Common myeloid progenitor, CD34-positive (primary cell): ENCODE data around the gene HCCS.
"Not testable (repeated sequence)": the region's sequence is repeated elsewhere in the genome, so short reads cannot be mapped to it uniquely, and the experiment has no call there.

ENCODE experiments used
- CTCF ChIA-PET: fragments of 350-600 bp; sonication (Branson Sonifier 250); formaldehyde crosslinking; loops from one replicate; lab custom pipeline; 2021; ENCODE audit warnings: antibody characterized with exemption; lab: Charles Lee
- POLR2A ChIA-PET: fragments of 350-600 bp; sonication (Branson Sonifier 250); formaldehyde crosslinking; loops from one replicate; lab custom pipeline; 2021; ENCODE audit warnings: antibody characterized with exemption; lab: Charles Lee
- DNase-seq, 3 donors: peaks; one replicate each; pipeline versions ENCODE4 v3.0.0 to v3.0.0-alpha.2; 2013
- H3K27ac ChIP-seq, 2 experiments: 1 replicate in 1 of 2; 2 replicates in 1 of 2; pipeline ENCODE4 v1.7.0; 2013; ENCODE audit warnings: inconsistent platforms in 2 of 2, low read length in 2 of 2, mild to moderate bottlenecking in 2 of 2, low read depth in 1 of 2, moderate library complexity in 1 of 2; ENCODE audit not compliant: severe bottlenecking in 2 of 2, insufficient read depth in 1 of 2, poor library complexity in 1 of 2
- H3K27me3 ChIP-seq, 5 experiments: replicated peaks in 2 of 5; 1 replicate in 3 of 5; 2 replicates in 2 of 5; pipeline versions ENCODE4 v1.6.1 to v1.7.0; 2013; ENCODE audit warnings: low read length in 4 of 5, mild to moderate bottlenecking in 2 of 5, moderate library complexity in 2 of 5, inconsistent platforms in 1 of 5; ENCODE audit not compliant: insufficient read depth in 5 of 5, control insufficient read depth in 4 of 5
- H3K36me3 ChIP-seq, 4 experiments: 1 replicate in 2 of 4; 2 replicates in 2 of 4; pipeline versions ENCODE4 v1.6.1 to v1.7.0; 2013; ENCODE audit warnings: low read length in 3 of 4, control low read depth in 1 of 4, mild to moderate bottlenecking in 1 of 4; ENCODE audit not compliant: control insufficient read depth in 4 of 4, insufficient read depth in 4 of 4
- H3K4me1 ChIP-seq, 4 experiments: 1 replicate in 3 of 4; 2 replicates in 1 of 4; pipeline versions ENCODE4 v1.6.1 to v1.7.1; 2013; ENCODE audit warnings: low read length in 3 of 4, mild to moderate bottlenecking in 3 of 4, control low read depth in 1 of 4, inconsistent platforms in 1 of 4, moderate library complexity in 1 of 4; ENCODE audit not compliant: control insufficient read depth in 4 of 4, insufficient read depth in 4 of 4; ENCODE audit errors: control extremely low read depth in 1 of 4
- H3K4me3 ChIP-seq, 7 experiments: 1 replicate in 4 of 7; 2 replicates in 3 of 7; pipeline versions ENCODE4 v1.5.1 to v1.7.0; 2013; ENCODE audit warnings: mild to moderate bottlenecking in 7 of 7, low read length in 6 of 7, moderate library complexity in 6 of 7, inconsistent platforms in 2 of 7, low read depth in 2 of 7, control low read depth in 1 of 7; ENCODE audit not compliant: insufficient read depth in 4 of 7, control insufficient read depth in 1 of 7; ENCODE audit errors: extremely low read depth in 1 of 7
- H3K9me3 ChIP-seq, 5 experiments: 1 replicate in 4 of 5; 2 replicates in 1 of 5; pipeline versions ENCODE4 v1.6.1 to v1.7.1; 2013; ENCODE audit warnings: low read length in 4 of 5, mild to moderate bottlenecking in 2 of 5, inconsistent platforms in 1 of 5, low read depth in 1 of 5, moderate library complexity in 1 of 5; ENCODE audit not compliant: control insufficient read depth in 4 of 5, insufficient read depth in 2 of 5; ENCODE audit errors: control extremely low read depth in 1 of 5
- WGBS: methylation state at CpG from one replicate; pipeline ENCODE4 v1.1.5; 2013; ENCODE audit not compliant: insufficient coverage; 5-methylcytosine and 5-hydroxymethylcytosine counted together

HCCS gene

DNA sequence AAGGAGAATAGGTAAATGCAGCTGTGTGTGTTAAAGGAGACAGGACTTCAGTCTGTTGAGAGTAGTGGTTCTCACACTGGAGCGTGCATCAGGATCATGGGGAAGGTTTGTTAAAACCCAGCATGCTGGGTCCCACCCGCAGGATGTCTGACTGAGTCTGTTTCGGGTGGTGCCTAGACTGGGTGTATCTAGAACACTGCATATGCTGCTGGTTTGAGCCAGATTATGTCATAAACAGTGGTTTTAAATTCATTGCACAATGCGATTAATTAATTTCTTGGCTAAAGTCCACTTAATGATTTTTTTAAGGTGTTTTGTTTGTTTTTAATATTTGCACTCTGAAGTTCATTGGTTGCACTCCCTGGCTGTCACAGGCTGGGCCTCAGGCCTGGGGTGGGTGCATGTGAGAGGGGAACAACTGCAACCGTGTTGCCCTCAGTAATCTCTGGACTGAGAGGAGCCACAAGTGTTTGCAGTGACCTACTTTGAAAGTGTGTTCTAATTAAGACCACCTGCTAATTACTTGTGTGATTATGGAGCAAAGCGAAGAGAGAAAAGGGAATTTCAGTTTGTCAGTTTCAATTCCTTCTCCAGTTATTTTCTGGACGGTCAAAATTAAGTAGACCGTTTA is 8.3 kb downstream of the HCCS start:
- CTCF ChIA-PET: interaction anchor here (0.7 to 1.0 kb wide), 2 partner anchors 355 to 926 kb away, joined by 3 read pairs; no protein-coding TSS in a partner anchor
- H3K27ac ChIP-seq: no peak overlapping the region

DNA sequence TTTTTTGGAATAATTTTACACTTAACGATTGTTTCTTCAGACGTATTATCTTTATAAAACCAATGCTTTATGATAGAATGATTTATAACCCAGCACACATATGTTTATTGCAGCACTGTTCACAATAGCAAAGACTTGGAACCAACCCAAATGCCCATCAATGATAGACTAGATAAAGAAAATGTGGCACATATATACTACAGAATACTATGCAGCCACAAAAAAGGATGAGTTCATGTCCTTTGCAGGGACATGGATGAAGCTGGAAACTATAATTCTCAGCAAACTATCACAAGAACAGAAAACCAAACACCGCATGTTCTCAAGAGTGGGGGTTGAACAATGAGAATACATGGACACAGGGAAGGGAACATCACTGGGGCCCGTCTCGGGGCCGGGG is 12.0 kb downstream of the HCCS start:
- CTCF ChIA-PET, H3K4me3 ChIP-seq, H3K27ac ChIP-seq, H3K4me1 ChIP-seq, DNase-seq, H3K27me3 ChIP-seq, POLR2A ChIA-PET, H3K9me3 ChIP-seq: not testable (repeated sequence)
- no CpG with 5 or more reads among the region's 6 CpGs for WGBS
- peaks cover 5 to 37% (median 18%) of the 10 kb centered on the region in 4 experiments for H3K36me3 ChIP-seq

More for the DNA sequence above, 8.3 kb downstream of the HCCS start:
- no peak for DNase-seq
- Histone ChIP-seq H3K27me3 (no peaks in the 10 kb centered on the region), H3K36me3 (peaks cover 8 to 68% (median 28%) of the 10 kb centered on the region in 4 experiments), H3K4me1 (no peaks in the 10 kb centered on the region), H3K9me3 (no peaks in the 10 kb centered on the region), H3K4me3 (no peak overlapping the region)
- 78% methylated on average over 8 of the region's 8 CpGs for WGBS
- POLR2A ChIA-PET: no interaction called here

DNA sequence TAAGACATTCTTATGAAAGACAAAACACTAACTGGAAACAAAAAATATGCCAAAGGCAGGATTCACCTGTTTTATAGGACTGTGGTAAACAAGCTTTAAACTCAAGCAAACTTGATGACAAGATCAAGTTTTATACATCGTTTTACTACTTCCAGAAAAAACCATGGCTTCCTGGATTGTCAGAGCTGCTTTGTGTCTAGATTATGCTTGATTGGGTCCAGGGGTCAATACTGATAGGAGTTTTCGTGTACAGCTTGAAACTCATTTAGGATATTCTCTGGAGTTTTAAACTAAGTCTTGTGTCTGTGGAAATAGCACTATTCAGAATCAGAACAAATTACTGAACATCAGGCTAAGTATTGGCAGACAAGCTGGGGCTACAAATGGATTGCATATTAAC is 13.0 kb downstream of the HCCS start:
- no peaks in the 10 kb centered on the region for H3K4me1 ChIP-seq
- POLR2A ChIA-PET: no interaction called here
- H3K36me3 ChIP-seq: peaks cover 5 to 27% (median 14%) of the 10 kb centered on the region in 4 experiments
- H3K27me3 ChIP-seq: no peaks in the 10 kb centered on the region
- no peak for DNase-seq
- WGBS: no CpG with 5 or more reads among the region's 2 CpGs
- no peaks in the 10 kb centered on the region for H3K9me3 ChIP-seq
- CTCF ChIA-PET: no interaction called here
- H3K4me3 ChIP-seq: no peak overlapping the region
- H3K27ac ChIP-seq: no peak overlapping the region

DNA sequence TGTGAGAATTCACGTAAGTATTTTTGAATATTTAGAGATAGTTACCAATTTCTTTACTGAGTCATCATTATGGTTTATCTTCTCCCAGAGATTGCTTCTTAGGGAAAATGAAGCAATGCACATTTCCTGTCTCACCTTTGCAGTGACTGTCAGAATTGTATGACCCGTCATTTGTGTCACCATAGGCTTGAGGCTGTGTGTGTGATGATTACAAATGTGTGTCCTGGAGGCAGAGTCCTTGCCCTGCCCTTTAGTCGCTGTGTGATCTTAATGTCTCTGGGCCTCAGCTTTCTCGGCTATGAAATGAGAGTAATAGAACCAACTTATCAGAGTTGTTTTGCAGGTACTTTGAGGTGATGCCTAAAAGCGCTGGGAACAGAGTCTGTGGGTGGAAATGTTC is 13.9 kb downstream of the HCCS start:
- 78% methylated on average over 2 of the region's 5 CpGs for WGBS
- no peak overlapping the region for H3K4me3 ChIP-seq
- H3K36me3 ChIP-seq: peaks cover 3 to 18% (median 8%) of the 10 kb centered on the region in 4 experiments
- H3K4me1 ChIP-seq: no peaks in the 10 kb centered on the region
- H3K27me3 ChIP-seq: no peaks in the 10 kb centered on the region
- no peak for DNase-seq
- no peak overlapping the region for H3K27ac ChIP-seq
- no peaks in the 10 kb centered on the region for H3K9me3 ChIP-seq
- POLR2A ChIA-PET: no interaction called here
- CTCF ChIA-PET: no interaction called here

DNA sequence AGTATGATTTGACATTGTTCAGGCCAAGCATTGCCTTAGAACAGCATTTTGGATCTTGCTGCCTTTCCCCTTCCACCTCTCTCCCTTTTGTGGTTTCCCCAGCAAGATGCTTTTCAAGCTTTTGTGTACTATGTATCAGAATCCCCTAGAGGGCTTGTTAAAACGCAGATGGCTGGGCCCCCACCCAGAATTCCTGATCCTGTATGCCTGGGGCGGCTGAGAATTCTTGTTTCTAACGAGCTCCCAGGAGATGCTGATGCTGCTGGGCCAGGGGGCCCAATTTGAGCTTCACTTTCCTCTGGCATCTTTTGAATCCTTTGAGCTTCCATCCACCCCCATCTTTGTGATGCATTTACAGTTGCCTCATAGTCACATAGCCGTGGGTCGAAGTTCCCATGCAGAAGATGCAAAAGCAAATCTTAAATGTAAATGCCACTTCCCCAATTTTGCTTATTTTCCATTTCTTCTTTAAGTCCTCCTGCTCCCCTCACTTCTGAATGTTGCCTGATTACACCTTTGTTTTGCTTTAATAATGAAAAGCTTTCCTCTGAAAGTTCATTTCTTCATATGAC is 18.5 kb downstream of the HCCS start:
- Histone ChIP-seq H3K4me3 (no peak overlapping the region), H3K27me3 (peaks cover 0 to 4% (median 0%) of the 10 kb centered on the region in 5 experiments), H3K27ac (no peak overlapping the region), H3K36me3 (no peaks in the 10 kb centered on the region), H3K9me3 (no peaks in the 10 kb centered on the region), H3K4me1 (no peaks in the 10 kb centered on the region)
- ChIA-PET CTCF (no interaction called here), POLR2A (no interaction called here)
- no peak for DNase-seq
- WGBS: 63% methylated on average over 5 of the region's 5 CpGs

DNA sequence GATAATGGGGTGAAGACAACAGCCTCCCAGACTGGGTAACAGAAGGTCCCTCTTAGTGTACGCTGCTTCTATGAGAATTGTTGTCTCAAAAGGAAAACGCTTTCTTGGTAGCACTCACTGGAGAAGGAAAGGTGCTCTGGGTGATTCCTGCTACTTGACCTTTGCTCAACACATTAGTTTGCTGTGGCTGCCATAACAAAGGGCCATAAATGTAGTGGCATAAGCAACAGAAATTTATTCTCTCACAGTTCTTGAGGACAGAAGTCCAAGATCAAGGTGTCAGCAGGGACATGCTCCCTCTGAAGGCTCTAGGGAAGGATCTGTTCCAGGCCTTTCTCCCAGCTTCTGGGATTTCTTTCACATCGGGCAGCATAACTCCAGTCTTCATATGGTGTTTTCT is 19.0 kb downstream of the HCCS start:
- ChIA-PET CTCF (no interaction called here), POLR2A (no interaction called here)
- WGBS: 79% methylated on average over 2 of the region's 3 CpGs
- Histone ChIP-seq H3K36me3 (no peaks in the 10 kb centered on the region), H3K27ac (no peak overlapping the region), H3K9me3 (no peaks in the 10 kb centered on the region), H3K4me3 (no peak overlapping the region), H3K27me3 (peaks cover 0 to 4% (median 0%) of the 10 kb centered on the region in 5 experiments), H3K4me1 (no peaks in the 10 kb centered on the region)
- DNase-seq: no peak

DNA sequence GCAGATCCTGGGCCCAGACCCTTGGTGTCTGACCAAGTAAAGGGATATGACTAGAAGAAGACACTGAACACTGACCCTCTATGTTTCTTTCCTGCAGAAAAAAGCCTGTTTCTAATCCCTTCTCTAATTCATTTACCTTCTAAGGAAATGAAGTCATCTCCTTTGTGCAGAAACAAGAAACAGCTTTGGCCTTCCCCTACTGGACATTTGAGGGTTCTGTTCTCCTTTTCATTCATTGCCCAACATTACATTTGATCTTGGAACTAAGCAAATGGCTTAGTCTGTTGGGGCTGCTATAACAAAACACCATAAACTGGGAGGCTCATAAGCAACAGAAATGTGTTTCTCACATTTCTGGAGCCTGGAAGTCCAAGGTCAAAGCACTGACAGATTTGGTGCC is 20.0 kb downstream of the HCCS start:
- Histone ChIP-seq H3K36me3 (no peaks in the 10 kb centered on the region), H3K27ac (no peak overlapping the region), H3K4me3 (no peak overlapping the region), H3K4me1 (no peaks in the 10 kb centered on the region), H3K27me3 (peaks cover 0 to 4% (median 0%) of the 10 kb centered on the region in 5 experiments), H3K9me3 (no peaks in the 10 kb centered on the region)
- ChIA-PET CTCF (no interaction called here), POLR2A (no interaction called here)
- DNase-seq: no peak
